Small intestine (tissue), 7 donors: ENCODE data around the gene EPHB6. TPM values are rescaled to one million over a fixed set of nuclear protein-coding genes. Genes with fewer than 3 reads are reported as not detected.

Experiments used
- DNase-seq, 2 donors: peaks; one replicate each; pipeline versions ENCODE4 v3.0.0 to v3.0.0-alpha.2; 2013
- FAIRE-seq: peaks from 2 replicates; lab custom pipeline; 2012; peaks lifted over from hg19 to GRCh38; lab: Jason Lieb, UNC
- H3K27ac ChIP-seq, 3 donors: one replicate each; pipeline ENCODE4 v1.5.1; 2013; ENCODE audit warnings: low read length in 2 of 3, mild to moderate bottlenecking in 2 of 3, control low read depth in 1 of 3, inconsistent platforms in 1 of 3, low read depth in 1 of 3, moderate library complexity in 1 of 3
- H3K27me3 ChIP-seq, 3 donors: one replicate each; pipeline ENCODE4 v1.6.1; 2013; ENCODE audit warnings: low read length in 3 of 3, inconsistent platforms in 1 of 3; ENCODE audit not compliant: control insufficient read depth in 3 of 3, insufficient read depth in 3 of 3
- H3K36me3 ChIP-seq, 3 donors: one replicate each; pipeline ENCODE4 v1.6.1; 2013; ENCODE audit warnings: low read length in 3 of 3, inconsistent platforms in 1 of 3, low read depth in 1 of 3, mild to moderate bottlenecking in 1 of 3, moderate library complexity in 1 of 3; ENCODE audit not compliant: control insufficient read depth in 3 of 3, insufficient read depth in 2 of 3
- H3K4me1 ChIP-seq, 3 donors: one replicate each; pipeline ENCODE4 v1.6.1; 2013; ENCODE audit warnings: low read length in 2 of 3, inconsistent platforms in 1 of 3, low read depth in 1 of 3, mild to moderate bottlenecking in 1 of 3, moderate library complexity in 1 of 3; ENCODE audit not compliant: control insufficient read depth in 3 of 3, insufficient read depth in 2 of 3
- H3K4me3 ChIP-seq, 3 donors: one replicate each; pipeline ENCODE4 v1.5.1; 2013; ENCODE audit warnings: low read length in 3 of 3, control low read depth in 1 of 3, inconsistent platforms in 1 of 3, low read depth in 1 of 3, mild to moderate bottlenecking in 1 of 3, moderate library complexity in 1 of 3
- H3K9me3 ChIP-seq, 2 donors: one replicate each; pipeline ENCODE4 v1.6.1; 2013; ENCODE audit warnings: low read depth in 1 of 2, low read length in 1 of 2; ENCODE audit not compliant: control insufficient read depth in 2 of 2, insufficient read depth in 1 of 2
- WGBS, 3 donors: extraction: QIAGEN DNeasy Blood & Tissue Kit; methylation state at CpG; one replicate each; pipeline ENCODE4 v1.1.7; 2013; 5-methylcytosine and 5-hydroxymethylcytosine counted together
- polyA plus RNA-seq, 4 donors: library from polyadenylated mRNA; stranded (reverse) in 3 of 4; unstranded in 1 of 4; fragments of 200-250 nt in 3 of 4; fragments of 120-200 nt in 1 of 4; gene quantifications; one replicate each; pipeline versions ENCODE4 v1.2.1 to v1.2.3, GENCODE V29; 2013
- donor health status: healthy with polysubstance abuse.
- donor health status: control.
- donor health status: control.
- donor health status: Bipolar disorder and iron deficiency.
- donor health status: healthy.

The EPHB6 gene
- polyA plus RNA-seq, 4 donors = 1.7 to 26.2 (median 11.8) TPM

- no peak for DNase-seq
- no peak overlapping the region for H3K27ac ChIP-seq
- peaks cover 0 to 2% (median 0%) of the 10 kb centered on the region in 3 donors for H3K27me3 ChIP-seq
- no peak overlapping the region for H3K4me3 ChIP-seq
- no peak for FAIRE-seq
- peaks cover 0 to 46% (median 9%) of the 10 kb centered on the region in 3 donors for H3K4me1 ChIP-seq
- H3K36me3 ChIP-seq = no peaks in the 10 kb centered on the region
- 55 to 71% (median 64%) methylated on average over 12 of the region's 12 CpGs for WGBS, 3 donors
- no peaks in the 10 kb centered on the region for H3K9me3 ChIP-seq
These were observed 36.1 kb downstream of the EPHB6 start for GRCh38 chr7:142890874-142891485.

DNA sequence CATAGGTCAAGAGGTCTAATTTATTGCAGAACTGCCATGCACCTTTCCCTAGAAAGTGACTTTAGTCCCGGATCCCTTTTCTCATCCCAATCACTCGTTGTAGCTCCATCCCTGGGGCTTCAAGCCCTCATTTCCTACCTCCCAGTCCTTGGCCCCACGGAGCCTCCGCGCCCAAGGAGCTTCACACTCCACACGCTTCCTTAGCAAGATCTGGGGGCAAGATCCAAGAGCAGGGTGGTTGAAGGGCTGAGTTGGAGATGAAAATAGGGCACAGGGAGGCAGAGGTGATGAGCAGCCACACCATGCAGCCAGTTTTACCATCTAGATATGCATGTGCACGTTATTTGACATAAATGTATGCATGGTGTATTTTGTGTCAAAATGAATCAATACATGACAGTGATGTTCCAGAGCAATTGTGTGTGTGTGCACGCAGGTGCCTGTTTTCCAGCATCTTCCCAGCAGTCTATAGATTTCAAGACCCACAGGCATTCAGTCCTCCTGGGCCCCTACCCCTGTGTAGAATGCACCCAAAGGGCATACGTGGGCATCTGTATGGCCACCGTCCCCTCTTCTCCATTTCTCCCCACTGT lies 36.7 kb downstream of the EPHB6 start:
- WGBS, 3 donors = 81 to 85% (median 83%) methylated on average over 10 of the region's 10 CpGs
- no peak for FAIRE-seq

GRCh38 chr7:142892951-142893350 lies 38.1 kb downstream of the EPHB6 start:
- Histone ChIP-seq H3K27ac (no peak overlapping the region), H3K4me3 (no peak overlapping the region), H3K9me3 (no peaks in the 10 kb centered on the region), H3K36me3 (no peaks in the 10 kb centered on the region), H3K4me1 (peaks cover 0 to 46% (median 8%) of the 10 kb centered on the region in 3 donors), H3K27me3 (peaks cover 0 to 2% (median 0%) of the 10 kb centered on the region in 3 donors)
- FAIRE-seq = no peak
- 34 to 72% (median 53%) methylated on average over 5 of the region's 5 CpGs for WGBS, 3 donors
- peak; percentile 48 to 66 for DNase-seq

More for the DNA sequence above, 36.7 kb downstream of the EPHB6 start:
- Histone ChIP-seq H3K9me3 (no peaks in the 10 kb centered on the region), H3K4me1 (peaks cover 0 to 46% (median 9%) of the 10 kb centered on the region in 3 donors), H3K36me3 (no peaks in the 10 kb centered on the region), H3K4me3 (no peak overlapping the region), H3K27ac (no peak overlapping the region), H3K27me3 (peaks cover 0 to 2% (median 0%) of the 10 kb centered on the region in 3 donors)
- no peak for DNase-seq

- peak in 1 of 2 donors; percentile 15 for DNase-seq
- H3K9me3 ChIP-seq = no peaks in the 10 kb centered on the region
These were observed 39.5 kb downstream of the EPHB6 start for GRCh38 chr7:142894112-142894984.

DNA sequence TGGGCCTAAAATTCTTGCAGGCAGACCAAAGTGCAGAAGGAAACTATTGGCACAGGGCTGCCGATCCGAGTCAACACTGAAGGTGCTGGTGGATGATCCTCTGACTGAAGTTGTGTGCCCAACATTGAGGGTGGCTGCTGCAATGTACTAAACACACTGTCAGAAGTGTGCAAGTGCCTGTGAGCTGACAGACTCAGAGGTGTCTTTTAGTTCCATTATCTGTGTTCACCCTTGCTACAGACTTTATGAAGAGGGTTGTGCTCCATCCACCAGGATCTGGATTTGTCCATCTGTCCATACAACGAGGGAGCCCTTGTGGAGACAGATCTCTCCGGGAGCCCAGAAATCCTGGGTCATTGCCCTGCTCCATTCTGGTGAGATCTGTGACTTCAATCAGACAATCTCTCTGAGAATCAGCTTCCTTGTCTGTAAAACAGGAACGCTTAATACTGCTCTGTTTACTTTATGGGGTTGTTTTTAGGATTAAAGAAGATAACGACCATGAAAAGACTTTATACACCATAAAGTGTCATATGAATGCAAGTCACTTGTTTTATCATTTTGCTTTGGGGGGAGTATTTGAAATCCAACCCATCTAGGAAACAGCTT lies 40.2 kb downstream of the EPHB6 start:
- no peak overlapping the region for H3K27ac ChIP-seq
- H3K27me3 ChIP-seq = peaks cover 0 to 2% (median 0%) of the 10 kb centered on the region in 3 donors
- H3K9me3 ChIP-seq = no peaks in the 10 kb centered on the region
- no peak overlapping the region for H3K4me3 ChIP-seq
- DNase-seq (peak; percentile 34 to 53), FAIRE-seq (no peak)
- WGBS, 3 donors = 6 to 35% (median 23%) methylated on average over 6 of the region's 6 CpGs
- no peaks in the 10 kb centered on the region for H3K36me3 ChIP-seq
- H3K4me1 ChIP-seq = peaks cover 0 to 42% (median 8%) of the 10 kb centered on the region in 3 donors

More at GRCh38 chr7:142894112-142894984, 39.5 kb downstream of the EPHB6 start:
- H3K4me3 ChIP-seq = no peak overlapping the region
- peaks cover 0 to 48% (median 8%) of the 10 kb centered on the region in 3 donors for H3K4me1 ChIP-seq
- H3K27ac ChIP-seq = no peak overlapping the region
- H3K36me3 ChIP-seq = no peaks in the 10 kb centered on the region
- H3K27me3 ChIP-seq = peaks cover 0 to 2% (median 0%) of the 10 kb centered on the region in 3 donors
- no peak for FAIRE-seq
- WGBS, 3 donors = 47 to 55% (median 53%) methylated on average over 12 of the region's 12 CpGs

DNA sequence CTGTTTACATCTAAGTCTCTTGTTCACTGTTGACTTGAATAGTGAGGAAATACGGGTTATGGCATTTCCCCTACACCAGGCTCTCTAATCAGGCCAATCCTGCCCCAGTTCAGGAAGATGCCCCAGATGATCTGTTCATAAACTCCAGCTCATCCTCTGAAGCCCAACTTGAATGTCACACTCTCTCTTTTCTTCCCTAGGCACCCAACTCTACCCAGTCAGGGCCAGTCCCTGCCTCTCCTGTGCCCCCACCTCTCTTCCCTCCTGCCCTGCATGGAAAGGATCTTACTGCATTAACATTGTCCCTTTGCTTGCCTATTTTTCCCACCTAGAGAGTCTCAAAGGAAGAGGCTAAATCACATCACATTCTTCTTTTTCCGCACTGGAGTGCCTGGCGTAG lies 41.3 kb downstream of the EPHB6 start:
- Histone ChIP-seq H3K36me3 (no peaks in the 10 kb centered on the region), H3K9me3 (no peaks in the 10 kb centered on the region), H3K4me3 (no peak overlapping the region), H3K27me3 (peaks cover 0 to 2% (median 0%) of the 10 kb centered on the region in 3 donors), H3K27ac (no peak overlapping the region), H3K4me1 (peaks cover 0 to 39% (median 6%) of the 10 kb centered on the region in 3 donors)
- FAIRE-seq = no peak
- WGBS, 3 donors = 88 to 94% (median 90%) methylated on average over 3 of the region's 3 CpGs
- DNase-seq = no peak

- H3K36me3 ChIP-seq = no peaks in the 10 kb centered on the region
- H3K9me3 ChIP-seq = no peaks in the 10 kb centered on the region
- peaks cover 0 to 39% (median 6%) of the 10 kb centered on the region in 3 donors for H3K4me1 ChIP-seq
- H3K27me3 ChIP-seq = peaks cover 0 to 2% (median 0%) of the 10 kb centered on the region in 3 donors
- FAIRE-seq (no peak), DNase-seq (no peak)
- WGBS, 3 donors = 72 to 95% (median 88%) methylated on average over 3 of the region's 3 CpGs
- no peak overlapping the region for H3K27ac ChIP-seq
- H3K4me3 ChIP-seq = no peak overlapping the region
These were observed 42.0 kb downstream of the EPHB6 start for GRCh38 chr7:142896741-142897379.
